HCT116 (cell line): ENCODE results near the gene NENF. TPM values are rescaled to one million over a fixed set of nuclear protein-coding genes. Genes with fewer than 3 reads are reported as not detected.

Experiments
- ATAC-seq: fragments of 200-7000 bp; cut with Tn5 transposase; 2 replicates; pipeline ENCODE4 v1.9.1; 2020; ENCODE audit warnings: mild to moderate bottlenecking, moderate library complexity
- BruUV-seq: library from RNA; stranded (reverse); fragments of 400-500 nt; replicated peaks from 2 replicates; lab custom pipeline; 2021; lab: Mats Ljungman, UMichigan
- CTCF ChIA-PET: fragments of 300-600 bp; sonication (Branson Sonifier 250); formaldehyde crosslinking; loops from one replicate; lab custom pipeline; 2021; ENCODE audit warnings: antibody characterized with exemption; lab: Charles Lee
- POLR2A ChIA-PET: fragments of 300-600, 350-600 bp; sonication (Branson Sonifier 250); formaldehyde crosslinking; loops from one replicate; lab custom pipeline; 2021; ENCODE audit warnings: antibody characterized with exemption; lab: Charles Lee
- RAD21 ChIA-PET, 2 experiments: fragments of 300-600 bp; sonication (Branson Sonifier 250); formaldehyde crosslinking; loops; one replicate each; lab custom pipeline; 2023; ENCODE audit warnings: low total read pairs in 2 of 2; ENCODE audit not compliant: uncharacterized antibody in 2 of 2, unreplicated experiment in 2 of 2, low non-redundant PET in 1 of 2; lab: Charles Lee
- DNase-seq: peaks from one replicate; pipeline ENCODE4 v3.0.0-alpha.2; 2010; ENCODE audit warnings: low read depth, low spot score
- H2AFZ ChIP-seq: fragments of 200-600 bp; shearing (Covaris generic), sonication (generic); 2 replicates; pipeline ENCODE4 v1.6.1; 2017; ENCODE audit warnings: low read depth, mixed run types, mixed read lengths, antibody characterized with exemption, low read length; ENCODE audit not compliant: poor library complexity, severe bottlenecking
- H3K27ac ChIP-seq: 2 replicates; pipeline ENCODE4 v1.5.1; 2012; ENCODE audit warnings: low read depth, low read length
- H3K27me3 ChIP-seq: fragments of 200-600 bp; sonication (generic); 2 replicates; pipeline ENCODE4 v1.6.1; 2016; ENCODE audit warnings: mixed run types, low read length, mixed read lengths; ENCODE audit not compliant: insufficient read depth
- H3K36me3 ChIP-seq, 2 experiments: fragments of 200-500 bp in 1 of 2; fragments of 200-600 bp in 1 of 2; sonication (Bioruptor generic) in 1 of 2; sonication (generic) in 1 of 2; 2 replicates each; pipeline versions ENCODE4 v1.5.1 to v1.6.1; 2014 to 2016; ENCODE audit warnings: low read length in 2 of 2, inconsistent platforms in 1 of 2, mixed read lengths in 1 of 2, mixed run types in 1 of 2; ENCODE audit not compliant: insufficient read depth in 2 of 2, control insufficient read depth in 1 of 2
- H3K4me1 ChIP-seq, 2 experiments: fragments of 200-600 bp in 1 of 2; sonication (generic) in 1 of 2; 2 replicates each; pipeline versions ENCODE4 v1.5.1 to v1.6.1; 2012 to 2017; ENCODE audit warnings: low read length in 2 of 2, inconsistent platforms in 1 of 2, mild to moderate bottlenecking in 1 of 2, mixed read lengths in 1 of 2, mixed run types in 1 of 2, moderate library complexity in 1 of 2; ENCODE audit not compliant: insufficient read depth in 2 of 2, control insufficient read depth in 1 of 2
- H3K4me2 ChIP-seq: fragments of 200-600 bp; sonication (generic); 2 replicates; pipeline ENCODE4 v1.6.1; 2017; ENCODE audit warnings: mixed run types, low read length, mixed read lengths
- H3K4me3 ChIP-seq, 2 experiments: fragments of 200-600 bp in 1 of 2; sonication (generic) in 1 of 2; replicated peaks in 1 of 2; 2 replicates each; pipeline ENCODE4 v1.5.1; 2011 to 2016; ENCODE audit warnings: low read length in 2 of 2, control low read depth in 1 of 2, low read depth in 1 of 2, mild to moderate bottlenecking in 1 of 2, mixed read lengths in 1 of 2, mixed run types in 1 of 2
- H3K79me2 ChIP-seq: fragments of 200-600 bp; sonication (generic); 2 replicates; pipeline ENCODE4 v1.6.1; 2017; ENCODE audit warnings: mild to moderate bottlenecking, mixed run types, low read length, moderate library complexity, mixed read lengths; ENCODE audit not compliant: insufficient read depth
- H3K9ac ChIP-seq: fragments of 200-600 bp; sonication (generic); 2 replicates; pipeline ENCODE4 v1.6.1; 2016; ENCODE audit warnings: low read length, mixed read lengths
- H3K9me2 ChIP-seq: fragments of 200-600 bp; sonication (generic), shearing (Covaris generic); 2 replicates; pipeline ENCODE4 v1.6.1; 2017; ENCODE audit warnings: mixed run types, mild to moderate bottlenecking, moderate library complexity; ENCODE audit not compliant: insufficient read depth
- H3K9me3 ChIP-seq, 2 experiments: fragments of 200-500 bp in 1 of 2; fragments of 200-600 bp in 1 of 2; sonication (Bioruptor generic) in 1 of 2; sonication (generic) in 1 of 2; 2 replicates each; pipeline ENCODE4 v1.6.1; 2014 to 2017; ENCODE audit warnings: low read length in 2 of 2, mixed read lengths in 2 of 2, inconsistent platforms in 1 of 2, low read depth in 1 of 2, mild to moderate bottlenecking in 1 of 2, mixed run types in 1 of 2, moderate library complexity in 1 of 2; ENCODE audit not compliant: control insufficient read depth in 1 of 2, insufficient read depth in 1 of 2
- H4K20me1 ChIP-seq: fragments of 200-600 bp; sonication (generic), shearing (Covaris generic); 2 replicates; pipeline ENCODE4 v1.6.1; 2017; ENCODE audit warnings: mixed run types, mild to moderate bottlenecking, moderate library complexity; ENCODE audit not compliant: insufficient read depth
- CBX3 ChIP-seq: IDR thresholded peaks from 2 replicates; pipeline ENCODE4 v1.6.1; 2012; ENCODE audit warnings: low read depth
- CEBPB ChIP-seq: IDR thresholded peaks from 2 replicates; pipeline ENCODE4 v1.6.1; 2012; ENCODE audit warnings: low read depth
- EGR1 ChIP-seq: IDR thresholded peaks from 2 replicates; pipeline ENCODE4 v1.6.1; 2012; ENCODE audit warnings: low read depth
- ELF1 ChIP-seq: IDR thresholded peaks from 2 replicates; pipeline ENCODE4 v1.6.1; 2012; ENCODE audit warnings: low read depth, borderline replicate concordance
- EZH2 ChIP-seq: fragments of 200-600 bp; sonication (generic); IDR thresholded peaks from 2 replicates; pipeline ENCODE4 v1.6.1; 2017; ENCODE audit warnings: antibody characterized with exemption, mixed run types
- EZH2phosphoT487 ChIP-seq: fragments of 200-600 bp; IDR thresholded peaks from 2 replicates; pipeline ENCODE4 v1.6.1; 2018; ENCODE audit warnings: antibody characterized with exemption, borderline replicate concordance
- FOSL1 ChIP-seq: IDR thresholded peaks from 2 replicates; pipeline ENCODE4 v1.6.1; 2012; ENCODE audit warnings: low read depth
- JUND ChIP-seq: IDR thresholded peaks from 2 replicates; pipeline ENCODE4 v1.6.1; 2012
- POLR2A ChIP-seq: IDR thresholded peaks from 2 replicates; pipeline ENCODE4 v1.7.0; 2011; ENCODE audit warnings: borderline replicate concordance; ENCODE audit not compliant: insufficient read depth, insufficient read length; ENCODE audit errors: extremely low read depth
- POLR2AphosphoS5 ChIP-seq: IDR thresholded peaks from 2 replicates; pipeline ENCODE4 v1.6.1; 2011; ENCODE audit warnings: mild to moderate bottlenecking, low read depth, low read length, moderate library complexity
- RAD21 ChIP-seq: IDR thresholded peaks from 2 replicates; pipeline ENCODE4 v1.6.1; 2012; ENCODE audit warnings: low read depth, mild to moderate bottlenecking
- SIN3A ChIP-seq: IDR thresholded peaks from 2 replicates; pipeline ENCODE4 v1.6.1; 2012; ENCODE audit warnings: low read depth
- SP1 ChIP-seq: IDR thresholded peaks from 2 replicates; pipeline ENCODE4 v1.6.1; 2012; ENCODE audit warnings: low read depth
- TCF7L2 ChIP-seq: IDR thresholded peaks from 2 replicates; pipeline ENCODE4 v1.7.0; 2011; ENCODE audit warnings: borderline replicate concordance, inconsistent platforms; ENCODE audit not compliant: insufficient read depth, insufficient read length; ENCODE audit errors: extremely low read depth
- YY1 ChIP-seq: IDR thresholded peaks from 2 replicates; pipeline ENCODE4 v1.6.1; 2011; ENCODE audit warnings: low read length, low read depth, moderate library complexity, mild to moderate bottlenecking; ENCODE audit not compliant: insufficient replicate concordance; ENCODE audit errors: extremely low read depth
- ZFX ChIP-seq: fragments of 450-650 bp; IDR thresholded peaks from 2 replicates; pipeline ENCODE4 v1.6.1; 2017
- ZNF274 ChIP-seq: fragments of 200-500 bp; sonication (Bioruptor generic); IDR thresholded peaks from 2 replicates; pipeline ENCODE4 v1.6.1; 2014; ENCODE audit warnings: mild to moderate bottlenecking, low read depth, low read length, inconsistent platforms
- intact Hi-C: fragments of 100-400 bp; cut with micrococcal nuclease; formaldehyde crosslinking; loops from 2 replicates; pipeline ENCODE4 v1.10.0; 2022
- total RNA-seq: library from RNA; stranded (reverse); gene quantifications from one replicate; pipeline ENCODE4 v1.2.1, GENCODE V29; 2021; ENCODE audit not compliant: unreplicated experiment
- TF ChIP-seq, protein P1 (sequence below), 3 experiments: fragments of 200-600 bp in 1 of 3; sonication (generic) in 1 of 3; IDR thresholded peaks in 2 of 3; conservative IDR thresholded peaks in 1 of 3; 2 replicates each; pipeline ENCODE4 v1.5.1; 2012 to 2017; ENCODE audit warnings: low read depth in 2 of 3, low read length in 2 of 3, antibody characterized with exemption in 1 of 3, borderline replicate concordance in 1 of 3, control low read depth in 1 of 3, mild to moderate bottlenecking in 1 of 3, mixed read lengths in 1 of 3, mixed run types in 1 of 3, moderate library complexity in 1 of 3; ENCODE audit not compliant: insufficient read depth in 1 of 3
- TF ChIP-seq, protein P2 (sequence below): IDR thresholded peaks from 2 replicates; pipeline ENCODE4 v1.6.1; 2012
- TF ChIP-seq, protein P3 (sequence below): IDR thresholded peaks from 2 replicates; pipeline ENCODE4 v1.6.1; 2011; ENCODE audit warnings: mild to moderate bottlenecking, low read length, moderate library complexity; ENCODE audit not compliant: insufficient replicate concordance; ENCODE audit errors: extremely low read depth

Gene NENF
- total RNA-seq, 1 experiment from 2014 or later, result 78.4 TPM

DNA sequence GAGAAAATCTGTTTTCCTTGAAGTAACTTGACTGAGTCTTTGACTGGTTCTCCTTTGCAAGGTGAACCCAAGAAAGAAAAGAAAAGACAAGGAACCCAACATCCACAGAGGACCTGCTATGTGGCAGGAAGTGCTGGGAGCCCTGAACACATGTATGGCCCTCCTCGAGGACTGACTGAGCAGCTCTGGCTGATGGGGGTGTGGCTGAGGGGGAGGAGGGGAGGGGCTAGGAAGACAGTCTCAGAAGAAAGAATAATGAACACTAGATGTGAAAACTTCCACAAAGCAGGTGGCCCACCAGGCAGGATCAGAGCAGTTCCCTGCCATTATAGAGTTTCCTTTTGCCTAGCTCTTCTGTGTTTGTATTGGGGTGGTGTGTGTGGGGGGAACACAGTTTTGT, 26.1 kb downstream of the NENF start:
- Histone ChIP-seq H4K20me1 (no peaks in the 10 kb centered on the region), H3K4me3 (no peak overlapping the region), H3K79me2 (no peaks in the 10 kb centered on the region), H3K27me3 (no peaks in the 10 kb centered on the region), H3K27ac (no peak overlapping the region), H3K9ac (no peak overlapping the region), H2AFZ (no peak overlapping the region), H3K9me2 (no peaks in the 10 kb centered on the region), H3K36me3 (no peaks in the 10 kb centered on the region), H3K4me2 (no peak overlapping the region), H3K4me1 (peaks cover 0 to 6% of the 10 kb centered on the region in 2 experiments; a peak in 1 of 4 replicates), H3K9me3 (no peaks in the 10 kb centered on the region)
- DNase-seq (no peak), ATAC-seq (no peak)
- RAD21 ChIA-PET, result no interaction called here
- POLR2A ChIA-PET, result no interaction called here
- CTCF ChIA-PET, result interaction anchor here (0.8 to 4.4 kb wide), 2 partner anchors 206 to 387 kb away, joined by 3 to 122 read pairs; no protein-coding TSS in a partner anchor
- intact Hi-C loops, result loop anchor here (5.0 to 10.0 kb wide), 3 partner anchors 92 to 762 kb away; partner anchors contain the start of gene PPP2R5A
- TF ChIP-seq SIN3A (no peak), ELF1 (no peak), CEBPB (no peak), EZH2phosphoT487 (no peak), CBX3 (no peak), EGR1 (no peak), POLR2A (no peak), JUND (no peak), YY1 (no peak), TCF7L2 (no peak), EZH2 (no peak), ZNF274 (no peak), RAD21 (no peak), POLR2AphosphoS5 (no peak), FOSL1 (no peak), SP1 (no peak), ZFX (no peak)
- TF ChIP-seq, protein P1, sequence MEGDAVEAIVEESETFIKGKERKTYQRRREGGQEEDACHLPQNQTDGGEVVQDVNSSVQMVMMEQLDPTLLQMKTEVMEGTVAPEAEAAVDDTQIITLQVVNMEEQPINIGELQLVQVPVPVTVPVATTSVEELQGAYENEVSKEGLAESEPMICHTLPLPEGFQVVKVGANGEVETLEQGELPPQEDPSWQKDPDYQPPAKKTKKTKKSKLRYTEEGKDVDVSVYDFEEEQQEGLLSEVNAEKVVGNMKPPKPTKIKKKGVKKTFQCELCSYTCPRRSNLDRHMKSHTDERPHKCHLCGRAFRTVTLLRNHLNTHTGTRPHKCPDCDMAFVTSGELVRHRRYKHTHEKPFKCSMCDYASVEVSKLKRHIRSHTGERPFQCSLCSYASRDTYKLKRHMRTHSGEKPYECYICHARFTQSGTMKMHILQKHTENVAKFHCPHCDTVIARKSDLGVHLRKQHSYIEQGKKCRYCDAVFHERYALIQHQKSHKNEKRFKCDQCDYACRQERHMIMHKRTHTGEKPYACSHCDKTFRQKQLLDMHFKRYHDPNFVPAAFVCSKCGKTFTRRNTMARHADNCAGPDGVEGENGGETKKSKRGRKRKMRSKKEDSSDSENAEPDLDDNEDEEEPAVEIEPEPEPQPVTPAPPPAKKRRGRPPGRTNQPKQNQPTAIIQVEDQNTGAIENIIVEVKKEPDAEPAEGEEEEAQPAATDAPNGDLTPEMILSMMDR (IDR thresholded peaks at IDR 0.05 in 2 of 3, conservative IDR thresholded peaks at IDR 0.05 in 1 of 3; ENCODE audit: borderline replicate concordance in 1 of 3, insufficient read depth in 1 of 3, low read depth in 2 of 3, low read length in 2 of 3), result no peak
- TF ChIP-seq, protein P2, sequence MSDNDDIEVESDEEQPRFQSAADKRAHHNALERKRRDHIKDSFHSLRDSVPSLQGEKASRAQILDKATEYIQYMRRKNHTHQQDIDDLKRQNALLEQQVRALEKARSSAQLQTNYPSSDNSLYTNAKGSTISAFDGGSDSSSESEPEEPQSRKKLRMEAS, result no peak
- TF ChIP-seq, protein P3, sequence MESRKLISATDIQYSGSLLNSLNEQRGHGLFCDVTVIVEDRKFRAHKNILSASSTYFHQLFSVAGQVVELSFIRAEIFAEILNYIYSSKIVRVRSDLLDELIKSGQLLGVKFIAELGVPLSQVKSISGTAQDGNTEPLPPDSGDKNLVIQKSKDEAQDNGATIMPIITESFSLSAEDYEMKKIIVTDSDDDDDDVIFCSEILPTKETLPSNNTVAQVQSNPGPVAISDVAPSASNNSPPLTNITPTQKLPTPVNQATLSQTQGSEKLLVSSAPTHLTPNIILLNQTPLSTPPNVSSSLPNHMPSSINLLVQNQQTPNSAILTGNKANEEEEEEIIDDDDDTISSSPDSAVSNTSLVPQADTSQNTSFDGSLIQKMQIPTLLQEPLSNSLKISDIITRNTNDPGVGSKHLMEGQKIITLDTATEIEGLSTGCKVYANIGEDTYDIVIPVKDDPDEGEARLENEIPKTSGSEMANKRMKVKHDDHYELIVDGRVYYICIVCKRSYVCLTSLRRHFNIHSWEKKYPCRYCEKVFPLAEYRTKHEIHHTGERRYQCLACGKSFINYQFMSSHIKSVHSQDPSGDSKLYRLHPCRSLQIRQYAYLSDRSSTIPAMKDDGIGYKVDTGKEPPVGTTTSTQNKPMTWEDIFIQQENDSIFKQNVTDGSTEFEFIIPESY, result no peak
- no TSS peak for BruUV-seq
